GM23338 (cell line): ENCODE data around the gene PTPRR.

Experiments
- CREB1 ChIP-seq: fragments of 250-450 bp; sonication (Bioruptor Pico); IDR thresholded peaks from 2 replicates; pipeline ENCODE4 v1.5.0; 2020; ENCODE audit warnings: low read depth, mild to moderate bottlenecking, moderate library complexity
- EZH2 ChIP-seq: fragments of 200-600 bp; sonication (generic); IDR thresholded peaks from one replicate; pipeline ENCODE4 v1.8.0; 2017; ENCODE audit warnings: antibody characterized with exemption, mild to moderate bottlenecking, low read depth; ENCODE audit not compliant: unreplicated experiment
- EZH2phosphoT487 ChIP-seq: fragments of 200-600 bp; sonication (generic); IDR thresholded peaks from one replicate; pipeline ENCODE4 v1.8.1; 2018; ENCODE audit warnings: antibody characterized with exemption; ENCODE audit not compliant: unreplicated experiment
- JUNB ChIP-seq: IDR thresholded peaks from one replicate; pipeline ENCODE4 v1.6.1; 2016; ENCODE audit warnings: antibody characterized with exemption; ENCODE audit not compliant: unreplicated experiment
- NANOG ChIP-seq: IDR thresholded peaks from 2 replicates; pipeline ENCODE4 v1.6.1; 2016; ENCODE audit warnings: antibody characterized with exemption, borderline replicate concordance
- POLR2AphosphoS5 ChIP-seq: IDR thresholded peaks from 2 replicates; pipeline ENCODE4 v1.6.1; 2016; ENCODE audit warnings: antibody characterized with exemption, low read depth
- TF ChIP-seq, protein P1 (sequence below), 2 experiments: fragments of 200-600 bp in 1 of 2; sonication (generic) in 1 of 2; conservative IDR thresholded peaks; 2 replicates each; pipeline versions ENCODE4 v1.5.1 to v1.6.1; 2016 to 2017; ENCODE audit warnings: antibody characterized with exemption in 2 of 2, low read depth in 2 of 2, mild to moderate bottlenecking in 2 of 2, moderate library complexity in 1 of 2
- TF ChIP-seq, protein P2 (sequence below): IDR thresholded peaks from one replicate; pipeline ENCODE4 v1.6.1; 2018; ENCODE audit warnings: antibody characterized with exemption; ENCODE audit not compliant: unreplicated experiment
- TF ChIP-seq, protein P3 (sequence below): fragments of 250-450 bp; sonication (Bioruptor Pico); IDR thresholded peaks from 2 replicates; pipeline ENCODE4 v1.5.0; 2020; ENCODE audit warnings: mild to moderate bottlenecking, moderate library complexity

DNA sequence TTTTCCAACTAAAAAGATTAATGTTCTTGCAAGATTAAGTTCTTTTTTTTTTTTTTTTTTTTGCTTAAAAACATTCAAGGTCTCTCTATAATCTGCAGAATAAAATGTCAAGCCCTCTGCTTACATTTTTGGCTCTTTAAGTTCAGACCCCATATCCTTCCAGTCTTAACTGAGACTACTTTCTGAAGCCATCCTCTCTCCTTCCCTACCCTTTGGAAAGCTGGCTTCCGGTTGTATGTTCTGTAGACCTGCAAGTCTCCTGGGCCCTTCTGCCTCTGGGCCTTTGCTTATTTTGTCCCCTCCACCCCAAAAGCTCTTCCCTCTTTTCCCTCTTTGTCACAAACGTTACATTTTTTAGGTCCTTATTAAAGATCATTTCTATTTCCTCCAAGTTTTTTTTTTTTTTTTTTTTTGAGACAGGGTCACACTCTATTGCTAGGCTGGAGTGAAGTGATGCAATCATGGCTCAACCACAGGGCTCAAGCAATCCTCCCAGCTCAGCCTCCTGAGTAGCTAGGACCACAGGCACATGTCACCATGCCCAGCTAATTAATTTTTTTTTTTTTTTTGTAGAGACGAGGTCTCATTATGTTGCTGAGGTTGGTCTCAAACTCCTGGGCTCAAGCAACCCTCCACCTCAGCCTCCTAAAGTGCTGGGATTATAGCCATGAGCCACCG is 329.9 kb downstream of the PTPRR start:
- TF ChIP-seq EZH2phosphoT487: no peak
- TF ChIP-seq, protein P1, sequence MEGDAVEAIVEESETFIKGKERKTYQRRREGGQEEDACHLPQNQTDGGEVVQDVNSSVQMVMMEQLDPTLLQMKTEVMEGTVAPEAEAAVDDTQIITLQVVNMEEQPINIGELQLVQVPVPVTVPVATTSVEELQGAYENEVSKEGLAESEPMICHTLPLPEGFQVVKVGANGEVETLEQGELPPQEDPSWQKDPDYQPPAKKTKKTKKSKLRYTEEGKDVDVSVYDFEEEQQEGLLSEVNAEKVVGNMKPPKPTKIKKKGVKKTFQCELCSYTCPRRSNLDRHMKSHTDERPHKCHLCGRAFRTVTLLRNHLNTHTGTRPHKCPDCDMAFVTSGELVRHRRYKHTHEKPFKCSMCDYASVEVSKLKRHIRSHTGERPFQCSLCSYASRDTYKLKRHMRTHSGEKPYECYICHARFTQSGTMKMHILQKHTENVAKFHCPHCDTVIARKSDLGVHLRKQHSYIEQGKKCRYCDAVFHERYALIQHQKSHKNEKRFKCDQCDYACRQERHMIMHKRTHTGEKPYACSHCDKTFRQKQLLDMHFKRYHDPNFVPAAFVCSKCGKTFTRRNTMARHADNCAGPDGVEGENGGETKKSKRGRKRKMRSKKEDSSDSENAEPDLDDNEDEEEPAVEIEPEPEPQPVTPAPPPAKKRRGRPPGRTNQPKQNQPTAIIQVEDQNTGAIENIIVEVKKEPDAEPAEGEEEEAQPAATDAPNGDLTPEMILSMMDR (conservative IDR thresholded peaks at IDR 0.05; ENCODE audit: low read depth in 2 of 2): no peak
- TF ChIP-seq, protein P2, sequence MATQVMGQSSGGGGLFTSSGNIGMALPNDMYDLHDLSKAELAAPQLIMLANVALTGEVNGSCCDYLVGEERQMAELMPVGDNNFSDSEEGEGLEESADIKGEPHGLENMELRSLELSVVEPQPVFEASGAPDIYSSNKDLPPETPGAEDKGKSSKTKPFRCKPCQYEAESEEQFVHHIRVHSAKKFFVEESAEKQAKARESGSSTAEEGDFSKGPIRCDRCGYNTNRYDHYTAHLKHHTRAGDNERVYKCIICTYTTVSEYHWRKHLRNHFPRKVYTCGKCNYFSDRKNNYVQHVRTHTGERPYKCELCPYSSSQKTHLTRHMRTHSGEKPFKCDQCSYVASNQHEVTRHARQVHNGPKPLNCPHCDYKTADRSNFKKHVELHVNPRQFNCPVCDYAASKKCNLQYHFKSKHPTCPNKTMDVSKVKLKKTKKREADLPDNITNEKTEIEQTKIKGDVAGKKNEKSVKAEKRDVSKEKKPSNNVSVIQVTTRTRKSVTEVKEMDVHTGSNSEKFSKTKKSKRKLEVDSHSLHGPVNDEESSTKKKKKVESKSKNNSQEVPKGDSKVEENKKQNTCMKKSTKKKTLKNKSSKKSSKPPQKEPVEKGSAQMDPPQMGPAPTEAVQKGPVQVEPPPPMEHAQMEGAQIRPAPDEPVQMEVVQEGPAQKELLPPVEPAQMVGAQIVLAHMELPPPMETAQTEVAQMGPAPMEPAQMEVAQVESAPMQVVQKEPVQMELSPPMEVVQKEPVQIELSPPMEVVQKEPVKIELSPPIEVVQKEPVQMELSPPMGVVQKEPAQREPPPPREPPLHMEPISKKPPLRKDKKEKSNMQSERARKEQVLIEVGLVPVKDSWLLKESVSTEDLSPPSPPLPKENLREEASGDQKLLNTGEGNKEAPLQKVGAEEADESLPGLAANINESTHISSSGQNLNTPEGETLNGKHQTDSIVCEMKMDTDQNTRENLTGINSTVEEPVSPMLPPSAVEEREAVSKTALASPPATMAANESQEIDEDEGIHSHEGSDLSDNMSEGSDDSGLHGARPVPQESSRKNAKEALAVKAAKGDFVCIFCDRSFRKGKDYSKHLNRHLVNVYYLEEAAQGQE: no peak
- TF ChIP-seq EZH2: no peak
- no peak for TF ChIP-seq POLR2AphosphoS5
- no peak for TF ChIP-seq JUNB
- TF ChIP-seq CREB1: no peak
- no peak for TF ChIP-seq NANOG
- TF ChIP-seq, protein P3, sequence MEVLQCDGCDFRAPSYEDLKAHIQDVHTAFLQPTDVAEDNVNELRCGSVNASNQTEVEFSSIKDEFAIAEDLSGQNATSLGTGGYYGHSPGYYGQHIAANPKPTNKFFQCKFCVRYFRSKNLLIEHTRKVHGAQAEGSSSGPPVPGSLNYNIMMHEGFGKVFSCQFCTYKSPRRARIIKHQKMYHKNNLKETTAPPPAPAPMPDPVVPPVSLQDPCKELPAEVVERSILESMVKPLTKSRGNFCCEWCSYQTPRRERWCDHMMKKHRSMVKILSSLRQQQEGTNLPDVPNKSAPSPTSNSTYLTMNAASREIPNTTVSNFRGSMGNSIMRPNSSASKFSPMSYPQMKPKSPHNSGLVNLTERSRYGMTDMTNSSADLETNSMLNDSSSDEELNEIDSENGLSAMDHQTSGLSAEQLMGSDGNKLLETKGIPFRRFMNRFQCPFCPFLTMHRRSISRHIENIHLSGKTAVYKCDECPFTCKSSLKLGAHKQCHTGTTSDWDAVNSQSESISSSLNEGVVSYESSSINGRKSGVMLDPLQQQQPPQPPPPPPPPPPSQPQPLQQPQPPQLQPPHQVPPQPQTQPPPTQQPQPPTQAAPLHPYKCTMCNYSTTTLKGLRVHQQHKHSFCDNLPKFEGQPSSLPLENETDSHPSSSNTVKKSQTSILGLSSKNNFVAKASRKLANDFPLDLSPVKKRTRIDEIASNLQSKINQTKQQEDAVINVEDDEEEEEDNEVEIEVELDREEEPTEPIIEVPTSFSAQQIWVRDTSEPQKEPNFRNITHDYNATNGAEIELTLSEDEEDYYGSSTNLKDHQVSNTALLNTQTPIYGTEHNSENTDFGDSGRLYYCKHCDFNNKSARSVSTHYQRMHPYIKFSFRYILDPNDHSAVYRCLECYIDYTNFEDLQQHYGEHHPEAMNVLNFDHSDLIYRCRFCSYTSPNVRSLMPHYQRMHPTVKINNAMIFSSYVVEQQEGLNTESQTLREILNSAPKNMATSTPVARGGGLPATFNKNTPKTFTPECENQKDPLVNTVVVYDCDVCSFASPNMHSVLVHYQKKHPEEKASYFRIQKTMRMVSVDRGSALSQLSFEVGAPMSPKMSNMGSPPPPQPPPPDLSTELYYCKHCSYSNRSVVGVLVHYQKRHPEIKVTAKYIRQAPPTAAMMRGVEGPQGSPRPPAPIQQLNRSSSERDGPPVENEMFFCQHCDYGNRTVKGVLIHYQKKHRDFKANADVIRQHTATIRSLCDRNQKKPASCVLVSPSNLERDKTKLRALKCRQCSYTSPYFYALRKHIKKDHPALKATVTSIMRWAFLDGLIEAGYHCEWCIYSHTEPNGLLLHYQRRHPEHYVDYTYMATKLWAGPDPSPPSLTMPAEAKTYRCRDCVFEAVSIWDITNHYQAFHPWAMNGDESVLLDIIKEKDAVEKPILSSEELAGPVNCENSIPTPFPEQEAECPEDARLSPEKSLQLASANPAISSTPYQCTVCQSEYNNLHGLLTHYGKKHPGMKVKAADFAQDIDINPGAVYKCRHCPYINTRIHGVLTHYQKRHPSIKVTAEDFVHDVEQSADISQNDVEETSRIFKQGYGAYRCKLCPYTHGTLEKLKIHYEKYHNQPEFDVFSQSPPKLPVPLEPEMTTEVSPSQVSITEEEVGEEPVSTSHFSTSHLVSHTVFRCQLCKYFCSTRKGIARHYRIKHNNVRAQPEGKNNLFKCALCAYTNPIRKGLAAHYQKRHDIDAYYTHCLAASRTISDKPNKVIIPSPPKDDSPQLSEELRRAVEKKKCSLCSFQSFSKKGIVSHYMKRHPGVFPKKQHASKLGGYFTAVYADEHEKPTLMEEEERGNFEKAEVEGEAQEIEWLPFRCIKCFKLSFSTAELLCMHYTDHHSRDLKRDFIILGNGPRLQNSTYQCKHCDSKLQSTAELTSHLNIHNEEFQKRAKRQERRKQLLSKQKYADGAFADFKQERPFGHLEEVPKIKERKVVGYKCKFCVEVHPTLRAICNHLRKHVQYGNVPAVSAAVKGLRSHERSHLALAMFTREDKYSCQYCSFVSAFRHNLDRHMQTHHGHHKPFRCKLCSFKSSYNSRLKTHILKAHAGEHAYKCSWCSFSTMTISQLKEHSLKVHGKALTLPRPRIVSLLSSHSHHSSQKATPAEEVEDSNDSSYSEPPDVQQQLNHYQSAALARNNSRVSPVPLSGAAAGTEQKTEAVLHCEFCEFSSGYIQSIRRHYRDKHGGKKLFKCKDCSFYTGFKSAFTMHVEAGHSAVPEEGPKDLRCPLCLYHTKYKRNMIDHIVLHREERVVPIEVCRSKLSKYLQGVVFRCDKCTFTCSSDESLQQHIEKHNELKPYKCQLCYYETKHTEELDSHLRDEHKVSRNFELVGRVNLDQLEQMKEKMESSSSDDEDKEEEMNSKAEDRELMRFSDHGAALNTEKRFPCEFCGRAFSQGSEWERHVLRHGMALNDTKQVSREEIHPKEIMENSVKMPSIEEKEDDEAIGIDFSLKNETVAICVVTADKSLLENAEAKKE (CRISPR knock-in tag): no peak
